IPS-NIHi7 (cell line): ENCODE results near the gene ADIPOR2.

Experiments used
- DNase-seq: peaks from one replicate; pipeline ENCODE4 v3.0.0; 2012; ENCODE audit warnings: mixed read lengths; ENCODE audit errors: extremely low spot score

ADIPOR2 gene, protein sequence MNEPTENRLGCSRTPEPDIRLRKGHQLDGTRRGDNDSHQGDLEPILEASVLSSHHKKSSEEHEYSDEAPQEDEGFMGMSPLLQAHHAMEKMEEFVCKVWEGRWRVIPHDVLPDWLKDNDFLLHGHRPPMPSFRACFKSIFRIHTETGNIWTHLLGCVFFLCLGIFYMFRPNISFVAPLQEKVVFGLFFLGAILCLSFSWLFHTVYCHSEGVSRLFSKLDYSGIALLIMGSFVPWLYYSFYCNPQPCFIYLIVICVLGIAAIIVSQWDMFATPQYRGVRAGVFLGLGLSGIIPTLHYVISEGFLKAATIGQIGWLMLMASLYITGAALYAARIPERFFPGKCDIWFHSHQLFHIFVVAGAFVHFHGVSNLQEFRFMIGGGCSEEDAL

DNA sequence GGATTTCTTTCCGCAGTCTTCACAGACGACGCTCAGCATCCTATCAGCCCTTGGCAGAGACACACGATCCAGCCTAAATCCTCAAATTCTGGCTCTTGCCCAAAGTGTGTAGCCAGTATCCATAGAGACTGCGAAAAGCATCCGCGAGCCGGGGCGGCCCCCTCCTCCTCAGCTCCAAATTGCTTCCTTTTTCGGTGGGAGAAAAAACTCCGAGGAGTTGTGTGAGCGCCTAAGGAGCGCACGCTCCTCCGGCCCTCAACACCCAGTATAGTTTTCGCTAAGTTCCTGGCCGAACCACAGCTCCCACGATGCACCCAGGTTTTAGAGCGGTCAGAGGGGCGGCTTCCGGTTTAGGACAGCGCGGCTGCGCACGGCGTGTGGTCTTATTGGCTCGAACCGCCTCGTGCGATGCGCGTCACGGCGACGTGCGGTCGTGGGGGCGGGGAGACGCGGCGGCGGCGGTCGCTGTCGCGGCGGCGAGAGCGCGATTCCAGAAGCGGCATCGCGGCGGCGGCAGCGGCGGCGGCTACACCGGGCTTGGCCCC, at the start of gene ADIPOR2:
Gene ADIPOR2, plus strand, starts transcription at position 493 of the 545 bp plus-strand sequence. CDS start 63,274 bp downstream, outside the sequence.
- DNase-seq: peak; percentile 97

DNA sequence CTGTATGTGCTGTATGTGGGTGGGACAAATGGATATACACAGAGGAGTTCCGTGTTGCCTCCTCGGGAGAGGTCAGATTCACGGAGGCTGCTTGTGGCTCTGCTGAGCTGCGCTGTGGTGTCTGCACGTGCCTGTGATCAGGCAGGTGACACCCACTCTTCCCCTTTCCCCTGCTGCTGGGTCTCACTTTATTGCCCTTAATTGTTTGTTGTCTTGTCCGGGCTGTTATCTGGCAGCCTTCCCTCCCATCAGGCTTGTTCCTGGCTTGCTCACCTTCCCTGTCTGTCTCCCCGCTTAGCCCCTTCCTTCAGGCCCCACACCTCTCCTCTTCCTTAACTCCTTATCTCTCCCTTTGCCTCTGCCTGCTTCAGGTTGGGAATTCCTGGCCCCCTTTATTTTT, 48.4 kb upstream of the ADIPOR2 start:
- no peak for DNase-seq

DNA sequence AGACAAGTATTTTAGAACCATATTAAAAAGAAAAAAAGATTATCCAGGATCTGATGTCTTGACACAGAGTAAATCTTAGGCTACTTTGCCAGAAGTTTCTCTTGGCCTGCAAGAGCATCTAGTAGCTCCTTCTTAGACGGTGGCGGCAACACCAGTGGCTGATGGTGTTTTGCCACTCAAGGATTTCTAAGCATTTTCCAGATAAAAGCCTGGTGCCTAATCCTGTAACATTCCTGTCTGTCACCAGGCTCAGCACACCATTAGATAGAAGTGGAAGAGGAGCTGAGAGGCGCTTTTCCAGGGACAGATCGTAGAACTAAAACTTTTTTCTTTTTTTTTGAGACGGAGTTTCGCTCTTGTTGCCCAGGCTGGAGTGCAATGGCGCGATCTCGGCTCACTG, 47.8 kb upstream of the ADIPOR2 start:
- DNase-seq: no peak

DNA sequence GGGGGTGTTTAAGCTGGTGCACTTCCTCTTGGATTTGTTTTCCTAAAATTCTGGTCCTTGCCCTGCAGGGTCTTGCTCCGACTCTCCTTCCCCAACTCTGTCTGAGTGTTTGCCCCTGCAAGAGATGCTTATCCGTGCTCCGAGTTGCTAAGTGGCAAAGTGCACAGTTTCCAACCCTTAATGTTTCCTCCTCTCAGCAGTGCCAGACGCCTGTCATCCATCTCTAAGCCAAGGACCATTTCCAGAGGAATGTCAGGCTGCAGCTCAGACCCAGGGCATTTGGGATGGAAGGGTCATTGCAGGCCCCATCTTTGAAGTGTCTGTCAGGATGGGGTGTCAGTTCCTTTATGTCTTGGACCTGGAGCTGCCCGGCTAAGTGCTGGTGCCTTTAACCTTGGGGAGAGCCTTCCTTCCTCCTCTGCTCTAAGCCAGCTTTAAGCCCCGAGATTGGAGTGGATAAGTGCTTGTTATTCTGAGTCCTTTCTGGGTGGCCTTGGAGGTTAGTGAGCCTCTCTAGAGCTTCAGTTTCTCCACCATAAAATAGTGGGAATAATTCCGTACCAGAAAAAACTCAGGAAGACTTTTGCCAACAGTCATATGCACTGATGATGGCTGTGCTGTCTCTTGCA, 46.9 kb upstream of the ADIPOR2 start:
- DNase-seq: no peak

DNA sequence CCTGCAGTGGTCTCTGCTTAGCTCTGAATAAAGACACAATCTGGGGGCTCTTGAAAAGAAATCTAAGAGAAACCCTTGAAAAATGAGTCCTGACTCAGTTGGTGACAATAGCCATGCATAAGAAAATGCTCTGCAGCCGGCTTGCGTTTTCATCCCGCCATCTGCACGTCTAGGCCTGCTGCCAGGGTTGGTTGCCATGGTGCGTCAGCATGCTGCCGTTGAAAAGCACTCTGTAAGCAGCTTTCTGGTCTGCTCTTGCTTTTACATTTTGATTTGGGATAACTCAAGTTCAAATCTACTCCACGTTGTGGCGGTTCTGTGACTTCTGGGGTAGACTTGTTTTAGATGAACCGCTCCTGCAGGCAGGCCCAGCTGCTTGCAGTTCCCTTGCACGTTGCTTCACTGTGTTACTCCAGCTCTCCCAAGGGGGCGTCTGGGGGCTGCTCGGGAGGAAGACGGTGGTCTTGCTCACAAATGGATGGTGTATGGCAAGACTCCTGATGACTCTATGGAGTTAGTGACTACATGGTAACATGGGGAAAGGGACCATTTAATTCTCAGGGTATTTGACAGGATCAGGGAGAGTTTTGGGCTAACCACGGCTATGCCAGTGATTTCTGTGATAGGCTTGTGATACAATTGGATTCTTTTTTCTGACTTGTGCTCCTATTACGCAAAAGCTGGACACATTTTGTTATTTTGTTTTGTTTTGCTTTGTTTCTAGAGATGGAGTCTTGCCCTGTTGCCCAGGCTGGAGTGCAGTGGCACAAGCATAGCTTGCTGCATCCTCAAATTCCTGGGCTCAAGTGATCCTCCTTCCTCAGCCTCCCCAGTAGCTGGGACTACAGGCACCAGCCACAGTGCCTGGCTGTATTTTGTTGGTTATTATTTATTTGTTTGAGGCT, 46.1 kb upstream of the ADIPOR2 start:
- DNase-seq: no peak

DNA sequence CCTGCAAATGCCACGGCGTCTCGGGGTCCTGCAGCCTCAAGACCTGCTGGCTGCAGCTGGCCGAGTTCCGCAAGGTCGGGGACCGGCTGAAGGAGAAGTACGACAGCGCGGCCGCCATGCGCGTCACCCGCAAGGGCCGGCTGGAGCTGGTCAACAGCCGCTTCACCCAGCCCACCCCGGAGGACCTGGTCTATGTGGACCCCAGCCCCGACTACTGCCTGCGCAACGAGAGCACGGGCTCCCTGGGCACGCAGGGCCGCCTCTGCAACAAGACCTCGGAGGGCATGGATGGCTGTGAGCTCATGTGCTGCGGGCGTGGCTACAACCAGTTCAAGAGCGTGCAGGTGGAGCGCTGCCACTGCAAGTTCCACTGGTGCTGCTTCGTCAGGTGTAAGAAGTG, 45.1 kb upstream of the ADIPOR2 start:
- DNase-seq: no peak

DNA sequence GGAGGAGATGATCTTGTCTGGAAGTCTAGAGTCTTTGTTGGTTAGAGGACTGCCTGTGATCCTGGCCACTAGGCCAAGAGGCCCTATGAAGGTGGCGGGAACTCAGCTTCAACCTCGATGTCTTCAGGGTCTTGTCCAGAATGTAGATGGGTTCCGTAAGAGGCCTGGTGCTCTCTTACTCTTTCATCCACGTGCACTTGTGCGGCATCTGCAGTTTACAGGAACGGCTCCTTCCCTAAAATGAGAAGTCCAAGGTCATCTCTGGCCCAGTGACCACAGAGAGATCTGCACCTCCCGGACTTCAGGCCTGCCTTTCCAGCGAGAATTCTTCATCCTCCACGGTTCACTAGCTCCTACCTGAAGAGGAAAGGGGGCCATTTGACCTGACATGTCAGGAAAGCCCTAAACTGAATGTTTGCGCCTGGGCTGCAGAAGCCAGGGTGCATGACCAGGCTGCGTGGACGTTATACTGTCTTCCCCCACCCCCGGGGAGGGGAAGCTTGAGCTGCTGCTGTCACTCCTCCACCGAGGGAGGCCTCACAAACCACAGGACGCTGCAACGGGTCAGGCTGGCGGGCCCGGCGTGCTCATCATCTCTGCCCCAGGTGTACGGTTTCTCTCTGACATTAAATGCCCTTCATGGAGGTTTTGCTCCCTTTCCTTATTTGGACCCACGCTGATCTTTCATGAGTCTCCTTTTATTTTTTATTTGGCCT, 44.1 kb upstream of the ADIPOR2 start:
- no peak for DNase-seq

DNA sequence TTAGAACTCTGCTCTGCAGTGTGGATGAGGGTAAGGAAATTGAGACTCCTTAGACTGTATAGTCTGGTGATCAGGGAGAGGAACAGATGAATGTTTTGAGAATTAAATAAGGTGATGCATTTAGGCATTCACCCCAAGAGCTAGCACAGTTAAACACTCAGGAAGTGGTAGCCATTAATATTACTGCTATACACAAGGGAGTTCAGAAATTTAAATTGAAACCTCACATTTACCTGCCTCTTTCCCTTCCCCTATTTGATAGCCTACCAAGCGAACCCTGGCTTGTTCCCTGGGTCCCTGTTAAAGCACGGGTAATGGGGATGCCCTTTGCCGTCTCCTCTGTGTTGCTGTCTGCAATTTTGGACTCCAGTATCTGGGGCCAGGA, 43.6 kb upstream of the ADIPOR2 start:
- DNase-seq: no peak

DNA sequence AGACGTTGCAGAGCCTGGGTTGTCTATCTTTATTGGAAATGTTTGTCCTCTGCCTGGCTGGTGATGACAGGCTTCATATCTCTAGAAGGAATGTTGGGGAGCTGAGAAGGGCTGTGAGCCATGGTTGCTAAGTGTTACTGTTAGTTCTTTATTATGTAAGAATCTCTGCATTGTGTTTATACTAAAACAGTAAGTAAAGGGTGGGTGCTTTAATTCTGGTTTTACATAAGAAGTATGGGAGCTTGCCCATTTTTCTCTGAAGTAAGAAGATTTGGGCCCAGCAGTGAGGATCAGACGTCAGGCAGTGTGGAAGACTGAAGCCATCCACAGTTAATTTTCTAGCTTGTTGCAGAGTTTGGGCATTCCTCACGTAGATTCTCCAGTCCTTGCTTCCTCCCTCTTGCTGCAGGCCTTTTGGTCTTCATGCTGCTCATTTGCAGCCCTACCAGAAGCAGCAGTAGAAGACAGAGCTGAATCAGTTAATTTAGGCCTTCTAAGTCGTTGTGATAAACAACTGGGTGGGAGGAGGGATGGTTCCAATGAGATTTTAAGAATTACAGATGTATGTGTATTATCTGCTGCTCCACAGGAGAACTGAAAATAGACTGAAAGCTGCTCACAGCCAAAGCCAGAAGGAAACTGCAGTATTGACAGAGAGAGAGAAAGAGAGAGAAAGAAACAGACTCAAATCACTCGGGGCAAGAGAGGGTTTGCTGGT, 40.5 kb upstream of the ADIPOR2 start:
- no peak for DNase-seq

DNA sequence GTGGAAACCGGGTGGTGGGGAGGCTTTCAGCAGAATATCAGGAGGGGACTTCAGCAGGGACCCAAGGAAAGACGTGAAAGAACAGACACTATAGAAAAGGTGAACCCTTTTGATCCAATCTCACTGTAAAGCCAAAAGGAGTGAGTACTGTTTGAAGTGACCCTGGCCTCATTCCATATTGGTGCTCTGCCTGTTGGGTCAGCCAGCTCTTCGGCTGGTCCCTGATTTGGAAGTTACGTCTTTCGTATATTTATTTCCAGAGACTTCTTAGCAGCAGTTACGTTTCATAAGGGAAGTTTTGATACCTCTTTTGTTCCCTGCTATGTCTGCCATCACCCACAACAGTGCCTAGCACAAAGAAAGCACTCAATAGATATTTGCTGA, 39.9 kb upstream of the ADIPOR2 start:
- DNase-seq: no peak

DNA sequence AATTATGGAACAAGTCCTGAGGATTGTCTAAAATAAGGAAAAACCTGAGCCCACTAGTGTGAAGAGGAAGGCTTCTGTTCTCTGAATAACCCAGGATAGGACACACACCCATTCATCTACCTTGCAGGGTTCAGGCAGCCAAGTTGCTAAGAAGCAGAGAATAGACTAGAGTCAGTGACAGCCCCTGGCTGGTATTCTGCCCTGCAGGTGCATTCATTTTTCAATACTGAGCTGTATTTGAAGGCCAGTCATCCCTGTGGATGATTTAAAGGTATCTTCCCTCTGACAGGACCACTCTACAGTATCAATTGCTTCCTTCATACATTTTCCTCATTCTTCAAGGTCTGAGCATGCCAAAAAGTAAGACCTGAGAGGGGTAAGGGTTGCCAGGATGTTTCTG, 38.9 kb upstream of the ADIPOR2 start:
- no peak for DNase-seq

DNA sequence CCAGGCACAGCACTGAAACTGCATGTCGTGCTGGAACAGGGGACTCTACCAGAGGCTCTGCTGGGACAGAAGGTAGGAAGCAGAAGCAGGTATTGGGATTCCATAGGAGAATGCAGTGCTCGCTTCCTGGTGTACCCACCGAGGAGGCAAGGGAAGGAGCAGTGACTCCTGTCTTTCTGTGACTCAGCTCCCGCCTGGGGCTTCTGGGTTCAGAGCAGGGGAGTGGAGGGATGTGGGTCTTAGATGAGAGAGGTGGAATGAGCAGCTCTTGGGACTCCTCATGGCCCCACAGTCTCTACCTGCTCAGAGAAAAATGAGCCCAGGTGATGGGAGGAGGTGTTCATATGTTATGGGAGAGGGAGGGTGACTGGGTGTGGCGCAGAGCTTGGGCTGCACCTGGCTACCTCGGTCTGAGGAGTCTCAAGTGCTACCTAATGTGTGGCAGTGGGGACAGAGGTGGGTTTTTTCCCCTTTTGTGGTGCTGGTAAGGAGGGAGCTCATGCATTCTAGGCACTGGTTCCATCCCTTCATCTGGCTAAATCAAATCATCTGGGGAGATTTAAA, 35.6 kb upstream of the ADIPOR2 start:
- no peak for DNase-seq

DNA sequence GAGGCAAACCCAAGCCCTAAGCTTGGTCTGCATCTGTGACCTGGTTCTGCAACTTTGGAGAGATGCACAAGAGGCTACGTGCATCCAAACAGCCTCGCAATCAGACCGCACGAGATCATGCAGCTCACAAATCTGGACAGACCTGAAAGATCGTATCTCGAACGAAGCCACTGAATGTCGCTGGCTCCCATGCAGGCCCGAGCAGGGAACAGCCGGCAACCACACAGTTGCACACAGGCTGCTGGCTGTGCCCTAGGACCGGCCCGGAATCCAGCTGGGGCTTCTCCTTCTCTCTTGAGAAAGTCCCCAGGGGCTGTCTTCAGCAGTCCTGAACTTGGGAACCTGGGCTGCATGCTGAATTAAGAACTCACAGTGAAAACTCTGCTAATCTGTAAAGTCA, 34.0 kb upstream of the ADIPOR2 start:
- DNase-seq: no peak

DNA sequence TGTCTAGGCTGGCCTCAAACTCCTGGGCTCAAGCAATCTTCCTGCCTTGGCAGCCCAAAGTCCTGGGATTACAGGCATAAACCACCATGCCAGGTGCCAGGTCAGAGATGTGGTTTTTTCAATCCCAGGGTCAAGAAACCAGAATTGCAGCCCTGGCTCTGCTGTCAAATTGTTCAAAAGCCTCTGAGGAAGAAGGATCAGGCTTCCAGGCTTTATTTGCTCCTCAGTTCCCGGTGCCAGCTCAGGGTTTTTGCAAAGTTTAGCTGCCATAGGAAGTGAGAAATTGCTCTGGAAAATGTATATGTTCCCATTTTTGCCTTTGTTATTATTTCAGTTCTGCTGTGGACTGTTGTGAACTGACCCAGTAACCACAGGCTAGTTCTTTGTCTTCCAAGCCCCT, 33.2 kb upstream of the ADIPOR2 start:
- no peak for DNase-seq

DNA sequence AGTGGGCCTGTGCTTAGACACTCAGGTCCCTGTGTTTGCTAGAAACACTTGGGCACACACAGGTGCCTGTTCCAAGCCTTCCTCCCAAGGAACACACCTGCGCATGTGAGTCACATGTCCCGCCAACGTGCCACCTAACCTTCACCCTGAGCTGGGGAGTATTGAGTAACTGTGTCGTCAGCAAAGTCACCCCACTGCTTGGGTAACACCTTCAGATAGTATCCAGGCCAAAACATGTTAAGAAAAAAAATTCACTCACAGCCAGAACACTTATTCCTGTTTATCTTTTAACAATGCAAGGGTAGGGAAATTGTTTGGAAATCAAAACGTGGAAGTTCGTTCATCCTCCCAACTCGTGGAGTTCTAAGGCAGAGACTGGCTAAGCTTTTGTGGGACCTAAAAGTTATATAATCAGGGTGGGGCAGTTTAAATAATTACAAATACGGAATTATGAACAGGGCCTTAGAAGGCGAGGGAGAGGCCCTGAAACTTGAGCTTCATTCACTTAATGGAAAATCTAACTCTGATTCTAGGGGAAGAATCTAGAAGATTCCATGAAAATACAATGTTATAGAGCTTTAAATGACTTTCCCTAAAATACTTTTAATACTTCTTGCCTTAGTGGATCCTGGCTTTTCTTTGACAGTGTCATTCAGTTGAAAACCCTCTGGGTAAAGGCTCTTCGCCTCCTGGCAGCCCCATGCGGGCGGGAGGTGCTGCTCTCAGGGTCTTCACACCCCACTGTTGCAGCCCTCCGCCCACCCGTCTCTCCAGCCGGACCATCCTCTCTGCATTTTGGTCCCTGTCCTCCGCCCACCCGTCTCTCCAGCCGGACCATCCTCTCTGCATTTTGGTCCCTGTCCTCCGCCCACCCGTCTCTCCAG, 30.3 kb upstream of the ADIPOR2 start:
- DNase-seq: no peak

DNA sequence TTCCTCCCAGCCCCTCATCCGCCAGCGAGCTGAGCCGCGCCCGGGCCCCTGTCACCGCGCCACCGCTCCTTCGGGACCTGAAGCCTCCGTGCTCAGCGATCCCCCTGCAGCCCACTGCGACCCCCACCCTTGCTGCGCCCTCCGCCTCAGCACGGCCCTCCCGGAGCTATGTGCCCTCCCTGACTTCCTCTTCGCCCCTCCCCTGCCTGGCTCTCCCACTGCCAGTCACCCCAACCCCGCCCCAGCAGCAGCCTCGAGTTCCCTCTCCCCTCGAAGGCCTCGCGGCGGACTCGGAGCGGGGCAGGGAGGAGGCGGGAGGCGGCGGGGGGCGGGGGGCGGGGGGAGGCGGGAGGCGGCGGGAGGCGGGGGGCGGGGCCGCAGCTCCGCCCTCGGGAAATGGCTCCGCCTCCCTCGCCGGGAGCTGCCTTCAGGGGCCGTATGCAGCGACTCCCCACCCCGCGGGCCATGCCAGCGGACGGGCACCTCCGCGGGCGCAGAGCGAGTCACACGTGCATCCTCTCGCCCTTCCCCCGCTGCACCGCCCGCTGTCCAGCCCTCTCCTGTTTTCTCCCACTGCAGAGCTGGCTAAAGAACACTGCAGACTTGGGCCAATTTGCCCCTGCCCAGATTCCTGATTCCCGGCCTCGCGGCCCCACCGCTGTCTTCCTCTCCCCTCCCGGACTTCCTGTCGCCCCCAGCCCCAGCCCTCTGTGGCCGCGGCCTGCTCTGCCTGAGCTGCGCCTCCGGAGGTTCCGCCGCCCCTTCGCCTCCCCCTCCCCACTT, 29.1 kb upstream of the ADIPOR2 start:
- DNase-seq: peak; percentile 69

DNA sequence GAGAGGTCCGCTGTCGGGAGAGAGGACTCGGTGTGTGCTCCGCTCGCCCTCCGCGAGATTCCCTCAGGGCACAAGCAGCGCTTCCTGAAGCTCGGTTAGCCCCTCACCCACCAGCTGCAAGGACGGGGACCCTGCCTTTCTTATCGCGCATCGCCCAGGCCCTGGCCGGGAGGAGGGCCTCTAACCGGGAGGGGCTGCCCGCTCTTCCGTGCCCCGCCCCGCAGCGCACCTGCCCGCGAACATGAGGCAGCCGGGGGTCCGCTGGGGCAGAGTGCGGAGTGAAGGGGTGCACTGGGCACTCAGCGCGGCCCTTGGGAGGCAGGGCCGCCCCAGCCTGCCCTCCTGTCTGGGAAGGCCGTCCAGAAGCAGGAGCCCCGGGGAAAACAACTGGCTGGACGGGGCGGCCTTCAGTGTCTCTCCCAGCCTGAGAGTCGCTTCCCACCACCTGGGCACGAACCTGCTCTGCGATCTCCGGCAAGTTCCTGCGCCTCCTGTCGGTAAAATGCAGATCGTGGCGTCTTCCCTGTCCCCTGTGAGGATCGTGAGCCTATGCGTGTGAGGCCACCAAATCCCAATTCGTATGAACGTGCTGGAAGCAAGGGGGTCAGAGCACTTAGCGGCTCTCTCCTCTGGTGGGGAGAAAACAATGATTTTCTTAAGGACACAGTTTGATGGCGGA, 28.0 kb upstream of the ADIPOR2 start:
- peak; percentile 82 for DNase-seq
